Measurements from ENCODE around the gene DDX41.
A peak's percentile ranks its signal among the peaks of the same experiment; 100 is the strongest.

DDX41 gene

GRCh38 chr5:177499842-177500241 lies 16.9 kb downstream of the DDX41 start:
- Histone ChIP-seq H3K9me2 (replicated peaks; ENCODE audit: insufficient read depth, low read length) (no peaks in the 10 kb centered on the region), H3K36me3 (replicated peaks; ENCODE audit: insufficient read depth, low read length) (no peaks in the 10 kb centered on the region), H3K27ac (ENCODE audit: low read length) (no peak overlapping the region), H3K9me3 (replicated peaks; ENCODE audit: insufficient read depth, low read length) (no peaks in the 10 kb centered on the region), H3K79me2 (ENCODE audit: low read length) (no peaks in the 10 kb centered on the region), H3K4me3 (ENCODE audit: low read length) (no peak overlapping the region), H3K4me2 (ENCODE audit: low read depth, low read length) (no peak overlapping the region), H3K4me1 (ENCODE audit: low read length) (peaks cover 22% of the 10 kb centered on the region), H4K20me1 (ENCODE audit: insufficient read depth, low read length) (no peaks in the 10 kb centered on the region; the same call in 1 of the 2 replicates), H2AFZ (ENCODE audit: low read length) (no peak overlapping the region), H3F3A (ENCODE audit: insufficient read depth, low read length) (peaks cover 14% of the 10 kb centered on the region), H3K9ac (ENCODE audit: low read length) (no peak overlapping the region), H3K27me3 (replicated peaks; ENCODE audit: insufficient read depth, low read length) (peaks cover 21% of the 10 kb centered on the region)
- TF ChIP-seq CTCF (IDR thresholded peaks at IDR 0.05; ENCODE audit: low read length) (no peak), EZH2 (optimal IDR thresholded peaks at IDR 0.05; ENCODE audit: low read depth, low read length) (no peak), EZH2phosphoT487 (IDR thresholded peaks at IDR 0.05; ENCODE audit: low read length) (no peak)
- DNase-seq, result no peak

DNA sequence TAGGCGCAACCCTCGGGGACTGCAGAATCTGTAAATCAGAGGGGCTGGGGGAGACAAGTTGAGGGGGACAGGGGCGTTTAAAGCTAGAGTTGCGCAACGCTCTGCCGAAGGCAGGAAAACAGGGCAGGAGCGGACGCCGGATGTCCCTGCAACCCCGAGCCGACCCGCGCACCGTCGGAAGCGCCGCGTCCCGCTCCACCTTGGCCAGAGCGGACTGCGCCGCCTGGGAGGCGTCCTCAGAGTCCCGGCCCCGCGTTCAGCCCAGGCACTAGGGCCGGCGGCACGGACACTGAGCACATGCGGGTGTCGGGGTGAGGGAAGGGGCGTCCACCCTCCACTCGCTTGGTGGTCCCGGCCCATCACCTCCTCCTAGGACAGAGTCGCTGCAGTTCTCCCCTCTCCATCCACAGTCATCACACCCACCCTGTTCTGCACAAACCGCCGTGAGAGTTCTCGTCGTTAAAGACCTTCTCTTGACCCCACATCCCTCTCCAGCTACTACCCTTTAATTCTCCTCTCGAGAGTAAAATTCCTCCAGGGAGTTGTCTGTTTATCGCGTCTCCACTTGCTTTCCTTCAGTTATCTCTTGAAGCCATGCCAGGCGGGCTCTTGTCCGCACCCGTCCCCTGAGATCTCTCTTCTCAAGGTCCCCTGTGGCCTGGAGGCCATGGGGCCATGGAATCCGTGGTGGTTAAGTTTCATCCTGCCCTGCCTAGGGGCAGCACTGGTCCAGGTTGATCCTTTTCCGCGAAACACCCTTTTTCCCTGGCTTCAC lies 18.6 kb downstream of the DDX41 start:
- Histone ChIP-seq H3K79me2 (ENCODE audit: low read length) (no peaks in the 10 kb centered on the region), H3K9me2 (replicated peaks; ENCODE audit: insufficient read depth, low read length) (no peaks in the 10 kb centered on the region), H3K4me2 (ENCODE audit: low read depth, low read length) (peak overlapping the region; percentile 100), H3F3A (ENCODE audit: insufficient read depth, low read length) (peaks cover 14% of the 10 kb centered on the region), H3K4me1 (ENCODE audit: low read length) (peaks cover 22% of the 10 kb centered on the region), H3K27ac (ENCODE audit: low read length) (no peak overlapping the region), H3K4me3 (ENCODE audit: low read length) (peak overlapping the region; percentile 76), H3K9ac (ENCODE audit: low read length) (no peak overlapping the region), H2AFZ (ENCODE audit: low read length) (peak overlapping the region; percentile 97), H3K27me3 (replicated peaks; ENCODE audit: insufficient read depth, low read length) (peaks cover 21% of the 10 kb centered on the region), H3K36me3 (replicated peaks; ENCODE audit: insufficient read depth, low read length) (no peaks in the 10 kb centered on the region), H3K9me3 (replicated peaks; ENCODE audit: insufficient read depth, low read length) (no peaks in the 10 kb centered on the region), H4K20me1 (ENCODE audit: insufficient read depth, low read length) (no peaks in the 10 kb centered on the region; the same call in 1 of the 2 replicates)
- TF ChIP-seq EZH2phosphoT487 (IDR thresholded peaks at IDR 0.05; ENCODE audit: low read length), result no peak
- no peak for DNase-seq

GRCh38 chr5:177497292-177498012 lies 19.3 kb downstream of the DDX41 start, which contains the start of gene PDLIM7:
Gene PDLIM7, minus strand, starts transcription at chr5:177497604. Its CDS starts 1,092 bp downstream, at chr5:177496512.
- no peaks in the 10 kb centered on the region for H3K36me3 ChIP-seq (replicated peaks; ENCODE audit: insufficient read depth, low read length)
- peak within 1 kb of the TSS; percentile 97 for H2AFZ ChIP-seq (ENCODE audit: low read length)
- no peaks in the 10 kb centered on the region for H3K79me2 ChIP-seq (ENCODE audit: low read length)
- H3F3A ChIP-seq (ENCODE audit: insufficient read depth, low read length), result peaks cover 10% of the 10 kb centered on the region
- no peak within 1 kb of the TSS for H3K27ac ChIP-seq (ENCODE audit: low read length)
- H4K20me1 ChIP-seq (ENCODE audit: insufficient read depth, low read length), result no peaks in the 10 kb centered on the region; the same call in 1 of the 2 replicates
- H3K9me3 ChIP-seq (replicated peaks; ENCODE audit: insufficient read depth, low read length), result no peaks in the 10 kb centered on the region
- H3K4me2 ChIP-seq (ENCODE audit: low read depth, low read length), result peak within 1 kb of the TSS; percentile 100
- peak within 1 kb of the TSS; percentile 48; the same call in 1 of the 2 replicates for H3K9ac ChIP-seq (ENCODE audit: low read length)
- no peaks in the 10 kb centered on the region for H3K9me2 ChIP-seq (replicated peaks; ENCODE audit: insufficient read depth, low read length)
- DNase-seq, result peak; percentile 94
- H3K4me1 ChIP-seq (ENCODE audit: low read length), result peaks cover 17% of the 10 kb centered on the region
- H3K27me3 ChIP-seq (replicated peaks; ENCODE audit: insufficient read depth, low read length), result peaks cover 21% of the 10 kb centered on the region
- no peak for TF ChIP-seq CTCF (IDR thresholded peaks at IDR 0.05; ENCODE audit: low read length)
- TF ChIP-seq EZH2phosphoT487 (IDR thresholded peaks at IDR 0.05; ENCODE audit: low read length), result no peak
- no peak for TF ChIP-seq EZH2 (optimal IDR thresholded peaks at IDR 0.05; ENCODE audit: low read depth, low read length)
- H3K4me3 ChIP-seq (ENCODE audit: low read length), result peak within 1 kb of the TSS; percentile 76

Data from MM.1S (cell line).